MM.1S (cell line): ENCODE results near the gene LCE1D.

Experiments used
- DNase-seq: peaks from one replicate; pipeline ENCODE4 v3.0.0-alpha.2; 2015
- H2AFZ ChIP-seq: fragments of 300-600 bp; sonication (generic); 2 replicates; pipeline ENCODE4 v1.6.0; 2016; ENCODE audit warnings: antibody characterized with exemption, low read length
- H3F3A ChIP-seq: fragments of 300-600 bp; sonication (generic); 2 replicates; pipeline ENCODE4 v1.6.1; 2016; ENCODE audit warnings: mild to moderate bottlenecking, antibody characterized with exemption, low read length, moderate library complexity, mixed read lengths; ENCODE audit not compliant: insufficient read depth
- H3K27ac ChIP-seq: fragments of 300-600 bp; sonication (generic); 2 replicates; pipeline ENCODE4 v1.5.1; 2016; ENCODE audit warnings: mild to moderate bottlenecking, low read length
- H3K27me3 ChIP-seq: fragments of 300-600 bp; sonication (generic); replicated peaks from 2 replicates; pipeline ENCODE4 v1.6.0; 2016; ENCODE audit warnings: low read length; ENCODE audit not compliant: insufficient read depth
- H3K36me3 ChIP-seq: fragments of 300-600 bp; sonication (generic); replicated peaks from 2 replicates; pipeline ENCODE4 v1.6.1; 2016; ENCODE audit warnings: mild to moderate bottlenecking, low read length, mixed read lengths; ENCODE audit not compliant: insufficient read depth
- H3K4me1 ChIP-seq: fragments of 300-600 bp; sonication (generic); 2 replicates; pipeline ENCODE4 v1.6.1; 2016; ENCODE audit warnings: low read length, mixed read lengths
- H3K4me2 ChIP-seq: fragments of 300-600 bp; sonication (generic); 2 replicates; pipeline ENCODE4 v1.6.0; 2016; ENCODE audit warnings: low read depth, low read length
- H3K4me3 ChIP-seq: fragments of 300-600 bp; sonication (generic); 2 replicates; pipeline ENCODE4 v1.5.1; 2016; ENCODE audit warnings: low read length, mixed read lengths
- H3K79me2 ChIP-seq: fragments of 300-600 bp; sonication (generic); 2 replicates; pipeline ENCODE4 v1.6.1; 2016; ENCODE audit warnings: mixed run types, low read length, mixed read lengths
- H3K9ac ChIP-seq: fragments of 300-600 bp; sonication (generic); 2 replicates; pipeline ENCODE4 v1.6.1; 2016; ENCODE audit warnings: low read length, mixed read lengths
- H3K9me2 ChIP-seq: fragments of 300-600 bp; sonication (generic); replicated peaks from 2 replicates; pipeline ENCODE4 v1.6.1; 2016; ENCODE audit warnings: mild to moderate bottlenecking, low read length, mixed read lengths; ENCODE audit not compliant: insufficient read depth
- H3K9me3 ChIP-seq: fragments of 300-600 bp; sonication (generic); replicated peaks from 2 replicates; pipeline ENCODE4 v1.6.1; 2016; ENCODE audit warnings: mild to moderate bottlenecking, low read length, mixed read lengths; ENCODE audit not compliant: insufficient read depth
- H4K20me1 ChIP-seq: fragments of 300-600 bp; sonication (generic); 2 replicates; pipeline ENCODE4 v1.6.1; 2016; ENCODE audit warnings: mild to moderate bottlenecking, low read length, moderate library complexity, mixed read lengths; ENCODE audit not compliant: insufficient read depth
- EZH2 ChIP-seq: fragments of 300-600 bp; sonication (generic); optimal IDR thresholded peaks from 2 replicates; pipeline ENCODE3; 2017; ENCODE audit warnings: low read depth, mild to moderate bottlenecking, antibody characterized with exemption, low read length, mixed read lengths
- EZH2phosphoT487 ChIP-seq: fragments of 300-600 bp; sonication (generic); IDR thresholded peaks from 2 replicates; pipeline ENCODE4 v1.6.1; 2018; ENCODE audit warnings: antibody characterized with exemption, low read length
- TF ChIP-seq, protein P1 (sequence below): fragments of 300-600 bp; sonication (generic); IDR thresholded peaks from 2 replicates; pipeline ENCODE4 v1.5.1; 2016; ENCODE audit warnings: antibody characterized with exemption, low read length, mixed read lengths

LCE1D gene

DNA sequence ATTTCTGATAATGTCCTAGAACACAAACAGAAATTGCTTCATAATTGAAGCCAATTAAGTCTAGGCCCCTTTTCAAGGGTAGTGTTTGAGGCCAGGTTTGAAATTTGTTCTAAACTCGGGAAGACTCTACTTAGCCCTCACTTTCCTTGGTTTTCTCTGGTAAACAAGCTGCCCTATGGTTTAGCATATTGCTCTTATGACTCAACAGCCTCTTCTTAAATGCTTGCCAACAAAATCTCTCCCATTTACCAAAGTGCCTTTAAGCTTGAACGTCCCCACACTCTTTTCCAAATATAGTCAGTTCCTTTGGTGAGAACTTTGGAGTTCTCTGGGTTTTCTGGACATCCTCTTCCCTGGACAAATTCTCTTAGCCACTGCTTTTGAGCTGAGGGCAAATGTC, 40.3 kb downstream of the LCE1D start:
- Histone ChIP-seq H3K4me1 (no peaks in the 10 kb centered on the region), H3K4me3 (no peak overlapping the region), H2AFZ (no peak overlapping the region), H3K9me2 (0 out of 2 replicates have a peak, but pooled peaks cover 2% of the 10 kb centered on the region), H4K20me1 (no peaks in the 10 kb centered on the region), H3K9ac (no peak overlapping the region), H3K79me2 (no peaks in the 10 kb centered on the region), H3K27ac (no peak overlapping the region), H3K36me3 (no peaks in the 10 kb centered on the region), H3F3A (no peaks in the 10 kb centered on the region), H3K9me3 (no peaks in the 10 kb centered on the region), H3K27me3 (no peaks in the 10 kb centered on the region), H3K4me2 (no peak overlapping the region)
- DNase-seq = no peak
- TF ChIP-seq EZH2phosphoT487 = no peak
- TF ChIP-seq, protein P1, sequence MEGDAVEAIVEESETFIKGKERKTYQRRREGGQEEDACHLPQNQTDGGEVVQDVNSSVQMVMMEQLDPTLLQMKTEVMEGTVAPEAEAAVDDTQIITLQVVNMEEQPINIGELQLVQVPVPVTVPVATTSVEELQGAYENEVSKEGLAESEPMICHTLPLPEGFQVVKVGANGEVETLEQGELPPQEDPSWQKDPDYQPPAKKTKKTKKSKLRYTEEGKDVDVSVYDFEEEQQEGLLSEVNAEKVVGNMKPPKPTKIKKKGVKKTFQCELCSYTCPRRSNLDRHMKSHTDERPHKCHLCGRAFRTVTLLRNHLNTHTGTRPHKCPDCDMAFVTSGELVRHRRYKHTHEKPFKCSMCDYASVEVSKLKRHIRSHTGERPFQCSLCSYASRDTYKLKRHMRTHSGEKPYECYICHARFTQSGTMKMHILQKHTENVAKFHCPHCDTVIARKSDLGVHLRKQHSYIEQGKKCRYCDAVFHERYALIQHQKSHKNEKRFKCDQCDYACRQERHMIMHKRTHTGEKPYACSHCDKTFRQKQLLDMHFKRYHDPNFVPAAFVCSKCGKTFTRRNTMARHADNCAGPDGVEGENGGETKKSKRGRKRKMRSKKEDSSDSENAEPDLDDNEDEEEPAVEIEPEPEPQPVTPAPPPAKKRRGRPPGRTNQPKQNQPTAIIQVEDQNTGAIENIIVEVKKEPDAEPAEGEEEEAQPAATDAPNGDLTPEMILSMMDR = no peak
- no peak for TF ChIP-seq EZH2

DNA sequence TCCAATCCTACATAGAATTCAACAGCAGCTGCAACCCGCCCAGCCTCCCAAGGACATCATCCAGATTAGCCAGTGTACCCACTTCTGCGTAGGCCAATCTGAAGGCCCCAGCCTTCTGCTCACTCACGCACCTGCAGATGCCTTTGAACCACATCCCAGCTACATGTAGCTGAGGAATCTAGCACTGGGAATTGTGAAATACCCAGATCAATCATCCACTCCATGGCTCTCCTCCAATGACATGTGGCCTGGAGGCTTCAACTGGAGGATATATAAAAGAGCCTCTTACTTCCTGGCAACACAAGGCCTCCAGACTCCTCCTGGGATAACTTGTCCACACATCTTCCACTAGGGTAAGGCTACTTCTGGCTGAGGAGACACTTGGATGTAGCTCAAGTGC, 46.0 kb downstream of the LCE1D start, which contains the start of gene LCE6A:
TSS of gene LCE6A (plus strand) at position 301 of the 400 bp plus-strand sequence. CDS start 665 bp downstream, outside the sequence.
- TF ChIP-seq, protein P1 = no peak
- TF ChIP-seq EZH2 = no peak
- no peak for TF ChIP-seq EZH2phosphoT487
- no peaks in the 10 kb centered on the region for H3K9me2 ChIP-seq
- H3K27ac ChIP-seq = no peak within 1 kb of the TSS
- H3K4me3 ChIP-seq = no peak within 1 kb of the TSS
- no peaks in the 10 kb centered on the region for H3K4me1 ChIP-seq
- DNase-seq = no peak
- H3F3A ChIP-seq = no peaks in the 10 kb centered on the region
- no peaks in the 10 kb centered on the region for H3K9me3 ChIP-seq
- H3K27me3 ChIP-seq = no peaks in the 10 kb centered on the region
- no peak within 1 kb of the TSS for H3K9ac ChIP-seq
- no peak within 1 kb of the TSS for H2AFZ ChIP-seq
- H3K36me3 ChIP-seq = no peaks in the 10 kb centered on the region
- H3K4me2 ChIP-seq = no peak within 1 kb of the TSS
- H3K79me2 ChIP-seq = no peaks in the 10 kb centered on the region
- no peaks in the 10 kb centered on the region for H4K20me1 ChIP-seq
